GM19438 (cell line): ENCODE measurements around the gene DPPA5.
"Not testable (repeated sequence)": the region's sequence is repeated elsewhere in the genome, so short reads cannot be mapped to it uniquely, and the experiment has no call there.

Source experiments
- ATAC-seq: cut with Tn5 transposase; IDR thresholded peaks from one replicate; pipeline ENCODE4 v1.9.1; 2021; ENCODE audit warnings: low read depth; ENCODE audit not compliant: unreplicated experiment

Gene DPPA5, protein sequence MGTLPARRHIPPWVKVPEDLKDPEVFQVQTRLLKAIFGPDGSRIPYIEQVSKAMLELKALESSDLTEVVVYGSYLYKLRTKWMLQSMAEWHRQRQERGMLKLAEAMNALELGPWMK

GRCh38 chr6:73353636-73354593 is at the start of gene DPPA5:
Gene DPPA5 (minus strand): TSS chr6:73354276. CDS start chr6:73354225, 51 bp downstream.
- ATAC-seq = no peak

GRCh38 chr6:73400656-73401055 is 46.6 kb upstream of the DPPA5 start:
- ATAC-seq = no peak

DNA sequence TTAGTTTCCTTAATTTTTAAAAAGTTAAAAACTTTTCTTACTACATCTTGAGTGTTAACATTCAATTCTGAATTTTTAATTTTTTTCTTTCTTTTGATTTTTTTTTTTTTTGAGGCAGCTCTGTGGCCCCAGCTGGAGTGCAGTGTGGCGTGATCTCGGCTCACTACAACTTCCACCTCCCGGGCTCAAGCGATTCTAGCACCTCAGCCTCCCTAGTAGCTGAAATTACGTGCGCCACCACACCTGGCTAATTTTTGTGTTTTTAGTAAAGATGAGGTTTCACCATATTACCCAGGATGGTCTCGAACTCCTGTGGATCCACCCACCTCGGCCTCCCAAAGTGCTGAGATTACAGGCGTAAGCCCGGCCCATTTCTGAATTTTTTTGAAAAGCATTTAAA is 41.8 kb upstream of the DPPA5 start:
- no peak for ATAC-seq

- no peak for ATAC-seq
Measured at GRCh38 chr6:73394577-73395354, 40.7 kb upstream of the DPPA5 start, which contains the start of gene DDX43. Gene DDX43 (plus strand): TSS chr6:73394828. CDS start chr6:73394906, 78 bp downstream.

- no peak for ATAC-seq
Measured at GRCh38 chr6:73393278-73393677, 39.2 kb upstream of the DPPA5 start.

DNA sequence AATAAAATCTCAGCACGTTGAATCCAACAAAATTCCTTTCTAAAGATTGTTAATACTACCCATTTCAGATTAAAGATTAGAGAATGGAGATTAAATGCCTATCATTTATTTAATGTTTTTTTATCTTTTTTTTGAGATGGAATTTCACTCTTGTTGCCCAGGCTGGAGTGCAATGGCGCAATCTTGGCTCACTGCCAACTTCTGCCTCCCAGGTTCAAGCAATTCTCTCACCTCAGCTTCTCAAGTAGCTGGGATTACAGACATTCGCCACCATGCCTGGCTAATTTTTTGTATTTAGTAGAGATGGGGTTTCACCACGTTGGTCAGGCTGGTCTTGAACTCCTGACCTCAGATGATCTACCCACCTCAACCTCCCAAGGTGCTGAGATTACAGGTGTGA is 38.1 kb upstream of the DPPA5 start:
- ATAC-seq = not testable (repeated sequence)

GRCh38 chr6:73391675-73392074 is 37.6 kb upstream of the DPPA5 start:
- ATAC-seq = no peak

- ATAC-seq = no peak
Measured at GRCh38 chr6:73389854-73390253, 35.8 kb upstream of the DPPA5 start.

GRCh38 chr6:73388800-73389512 is 34.9 kb upstream of the DPPA5 start:
- ATAC-seq = peak; percentile 67

GRCh38 chr6:73388433-73388799 is 34.3 kb upstream of the DPPA5 start:
- peak; percentile 24 for ATAC-seq

DNA sequence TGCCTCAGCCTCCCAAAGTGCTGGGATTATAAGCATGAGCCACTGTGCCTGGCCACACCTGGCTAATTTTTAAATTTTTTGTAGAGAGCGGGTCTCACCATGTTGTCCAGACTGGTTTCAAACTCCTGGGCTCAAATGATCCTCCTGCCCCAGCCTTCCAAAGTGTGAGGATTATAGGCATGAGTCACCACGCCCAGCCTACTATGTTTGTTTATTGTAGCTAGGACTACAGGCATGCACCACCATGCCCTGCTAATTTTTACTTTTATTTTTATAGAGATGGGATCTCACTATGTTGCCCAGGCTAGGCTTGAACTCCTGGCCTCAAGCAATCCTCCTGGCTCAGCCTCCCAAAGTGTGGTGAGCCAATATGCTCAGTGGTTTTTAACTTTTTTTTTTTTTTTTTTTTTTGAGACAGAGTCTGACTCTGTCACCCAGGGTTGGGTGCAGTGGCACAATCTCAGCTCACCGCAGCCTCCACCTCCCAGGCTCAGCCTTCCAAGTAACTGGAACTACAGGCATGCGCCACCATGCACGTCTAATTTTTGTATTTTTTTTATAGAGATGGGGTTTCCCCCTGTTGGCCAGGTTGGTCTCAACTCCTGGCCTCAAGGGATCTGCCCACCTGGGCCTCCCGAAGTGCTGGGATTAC is 28.5 kb upstream of the DPPA5 start:
- ATAC-seq = no peak

- not testable (repeated sequence) for ATAC-seq
Measured at GRCh38 chr6:73381531-73381930, 27.5 kb upstream of the DPPA5 start.

GRCh38 chr6:73377225-73377624 is 23.1 kb upstream of the DPPA5 start:
- ATAC-seq = no peak

GRCh38 chr6:73375216-73375615 is 21.1 kb upstream of the DPPA5 start:
- no peak for ATAC-seq

DNA sequence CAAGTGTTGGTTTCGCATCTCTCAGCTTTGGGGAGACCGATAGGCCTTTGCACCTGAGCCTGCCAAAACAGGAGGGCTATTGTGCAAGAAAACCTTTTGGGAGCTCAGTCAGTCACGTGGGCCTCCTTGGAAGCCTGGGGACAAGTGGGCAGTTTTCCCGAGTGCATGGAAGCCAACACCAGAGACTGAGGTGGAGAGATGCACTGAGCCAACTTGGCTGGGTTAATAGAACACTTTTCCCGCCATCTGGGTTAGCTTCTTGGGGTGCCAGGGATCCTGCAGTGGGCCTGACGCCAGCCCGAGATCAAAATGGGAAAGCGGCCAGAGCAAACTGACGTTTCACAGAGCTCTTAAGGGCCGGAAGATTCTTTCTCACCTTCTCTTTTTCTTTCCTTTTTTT is 18.4 kb upstream of the DPPA5 start:
- no peak for ATAC-seq

- ATAC-seq = no peak
Measured at GRCh38 chr6:73371984-73372383, 17.9 kb upstream of the DPPA5 start.

DNA sequence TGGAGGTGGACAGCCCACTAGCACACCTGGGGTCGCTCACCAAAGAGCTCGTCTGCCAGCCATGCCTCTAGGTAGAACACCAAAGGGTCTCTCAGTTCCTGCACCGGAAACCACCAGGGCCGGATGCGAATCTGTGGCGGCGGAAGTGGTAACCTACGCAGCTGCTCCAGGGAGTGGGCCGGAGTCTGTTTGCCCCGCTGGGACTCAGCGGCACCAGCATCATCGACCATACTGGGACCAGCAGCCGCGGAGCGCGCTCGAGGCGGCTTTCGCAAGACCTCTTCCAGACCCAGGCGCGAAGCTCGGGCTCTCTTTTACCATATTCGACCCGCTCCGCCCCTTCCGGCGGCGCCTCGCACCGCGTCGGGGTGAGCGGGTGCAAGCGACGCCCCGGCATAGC is 15.5 kb upstream of the DPPA5 start, which contains the start of gene OOEP:
OOEP (minus strand) TSS at position 335 of the 400 bp plus-strand sequence; CDS start at position 230, 105 bp downstream.
- no peak for ATAC-seq

DNA sequence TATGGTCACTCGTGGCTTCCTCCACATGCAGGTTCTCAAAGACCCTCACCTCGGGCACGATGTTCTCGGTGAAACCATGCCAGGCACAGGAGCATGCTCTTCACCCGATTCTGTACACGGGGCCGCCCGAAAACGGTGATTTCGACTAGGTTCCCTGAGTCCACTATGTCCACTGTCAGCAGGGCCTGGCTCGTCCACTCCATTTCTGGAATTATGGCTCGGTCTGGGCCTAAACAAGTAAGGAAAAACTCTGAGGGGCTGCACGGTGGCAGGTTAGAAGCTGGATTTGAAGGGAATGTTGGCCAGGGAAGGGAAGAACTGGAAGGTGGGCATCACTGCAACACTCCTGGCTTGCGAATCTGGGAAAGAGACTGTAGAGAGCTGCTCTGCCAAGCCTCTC is 15.1 kb upstream of the DPPA5 start:
- no peak for ATAC-seq

DNA sequence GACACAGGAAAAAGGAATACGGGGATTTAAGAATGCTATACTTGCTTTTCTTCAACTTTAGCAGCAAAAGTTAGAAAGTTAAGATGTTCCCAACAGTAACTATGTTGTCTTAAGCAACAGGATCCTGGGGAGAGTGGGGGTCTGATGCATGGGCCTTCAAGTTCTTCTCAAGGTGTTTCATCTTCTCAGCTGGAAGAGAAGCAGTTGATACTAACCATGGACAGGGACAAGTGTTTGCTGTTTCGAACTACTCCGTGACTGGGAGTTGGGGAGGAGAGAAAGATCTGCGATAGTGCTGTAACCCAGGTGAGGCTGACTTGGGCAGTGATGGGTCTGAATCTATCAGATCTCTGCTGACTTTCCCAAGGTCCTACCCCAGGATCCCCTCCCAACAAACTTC is 14.6 kb upstream of the DPPA5 start:
- no peak for ATAC-seq

- no peak for ATAC-seq
Measured at GRCh38 chr6:73367761-73368355, 13.8 kb upstream of the DPPA5 start.
